Mesenteric fat pad (tissue), 1 donor: ENCODE results near the gene SURF6. TPM values are rescaled to one million over a fixed set of nuclear protein-coding genes. Genes with fewer than 3 reads are reported as not detected.
"Not testable (repeated sequence)": the region's sequence is repeated elsewhere in the genome, so short reads cannot be mapped to it uniquely, and the experiment has no call there.

Source experiments
- DNase-seq: peaks from one replicate; pipeline ENCODE4 v3.0.0-alpha.2; 2020; ENCODE audit warnings: low spot score
- total RNA-seq: library from RNA; stranded (reverse); fragmentation: NEBNext Ultra II Directional; extraction: Animal tissue kit (Norgen Biotek cat#: 25700); gene quantifications from one replicate; pipeline ENCODE4 v1.2.1, GENCODE V29; 2021
- donor health status: DM: yes; HTN: yes; CAD: no.

Gene SURF6
- total RNA-seq, 1 donor from 2014 or later, result 15.8 TPM

DNA sequence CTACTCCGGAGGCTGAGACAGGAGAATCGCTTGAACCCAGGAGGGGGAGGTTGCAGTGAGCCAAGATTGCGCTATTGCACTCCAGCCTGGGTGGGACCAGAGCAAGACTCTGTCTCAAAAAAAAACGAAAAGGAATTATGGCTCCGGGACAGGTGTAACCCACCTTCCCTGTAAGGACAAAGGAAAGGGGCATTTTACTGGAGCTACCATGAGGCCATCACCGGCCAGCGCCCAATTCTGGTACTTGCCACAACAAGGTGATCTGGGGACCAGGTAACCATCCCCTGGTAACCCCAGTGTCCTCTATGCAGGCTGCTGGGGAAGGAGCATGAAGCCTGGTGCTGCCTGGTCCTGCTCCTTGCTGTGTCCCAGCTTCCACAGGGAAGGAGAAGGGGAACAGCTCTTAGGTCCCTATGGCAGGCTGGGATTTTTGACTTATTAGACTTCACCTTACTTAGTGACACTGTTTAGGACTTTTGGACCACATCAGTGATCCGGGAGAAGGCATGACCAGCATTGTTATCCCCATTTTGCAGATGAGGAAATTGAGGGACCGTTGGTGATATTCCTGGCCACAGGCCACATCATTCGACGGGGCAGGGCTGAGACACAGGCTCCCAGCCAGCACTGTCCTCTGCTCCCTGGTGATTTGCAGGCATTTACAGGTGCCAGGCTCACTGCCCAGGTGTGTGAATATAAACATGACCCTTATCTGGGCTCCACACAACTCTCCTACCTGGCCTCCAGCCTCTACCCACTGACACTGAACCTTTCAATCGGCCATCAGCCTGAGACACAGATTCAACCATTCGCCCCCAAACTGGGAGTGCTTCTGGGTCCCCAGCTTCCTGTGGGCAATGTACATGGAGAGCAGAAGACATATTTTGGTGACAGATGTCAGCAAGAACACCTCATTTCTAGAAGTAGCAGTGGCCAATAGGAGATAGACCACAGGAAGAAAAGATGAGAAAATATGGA lies 34.4 kb downstream of the SURF6 start:
- peak; percentile 67 for DNase-seq

DNA sequence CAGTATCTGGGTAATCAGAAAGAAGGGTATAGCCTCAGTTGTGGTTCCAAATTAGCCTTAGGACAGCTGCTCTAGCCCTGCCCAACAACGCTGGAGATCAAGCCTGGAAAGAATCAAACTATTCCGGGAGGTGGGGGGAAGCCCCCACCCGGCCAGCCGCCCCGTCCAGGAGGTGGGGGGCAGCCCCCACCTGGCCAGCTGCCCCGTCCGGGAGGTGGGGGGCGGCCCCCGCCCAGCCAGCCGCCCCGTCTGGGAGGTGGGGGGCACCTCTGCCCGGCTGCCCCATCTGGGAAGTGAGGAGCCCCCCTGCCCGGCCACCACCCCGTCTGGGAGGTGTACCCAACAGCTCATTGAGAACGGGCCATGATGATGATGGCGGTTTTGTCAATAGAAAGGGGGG lies 36.0 kb downstream of the SURF6 start:
- DNase-seq, result peak; percentile 12

DNA sequence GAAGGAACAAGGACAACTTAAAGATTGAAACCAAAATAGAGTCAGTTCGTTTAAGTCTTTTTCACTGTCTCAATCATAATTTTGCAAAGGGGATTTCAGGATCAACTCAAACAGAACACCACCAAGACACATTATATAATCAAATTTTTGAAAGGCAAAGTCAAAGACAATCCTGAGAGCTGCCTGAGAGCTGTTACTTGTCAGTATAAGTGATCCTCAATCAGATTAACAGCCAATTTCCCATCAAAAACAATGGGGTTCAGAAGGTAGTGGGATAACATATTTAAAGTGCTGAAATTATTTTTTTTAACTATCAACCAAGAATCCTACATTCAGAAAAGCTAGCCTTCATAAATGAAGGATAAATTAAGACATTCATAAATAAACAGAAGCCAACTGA lies 41.7 kb downstream of the SURF6 start:
- no peak for DNase-seq

DNA sequence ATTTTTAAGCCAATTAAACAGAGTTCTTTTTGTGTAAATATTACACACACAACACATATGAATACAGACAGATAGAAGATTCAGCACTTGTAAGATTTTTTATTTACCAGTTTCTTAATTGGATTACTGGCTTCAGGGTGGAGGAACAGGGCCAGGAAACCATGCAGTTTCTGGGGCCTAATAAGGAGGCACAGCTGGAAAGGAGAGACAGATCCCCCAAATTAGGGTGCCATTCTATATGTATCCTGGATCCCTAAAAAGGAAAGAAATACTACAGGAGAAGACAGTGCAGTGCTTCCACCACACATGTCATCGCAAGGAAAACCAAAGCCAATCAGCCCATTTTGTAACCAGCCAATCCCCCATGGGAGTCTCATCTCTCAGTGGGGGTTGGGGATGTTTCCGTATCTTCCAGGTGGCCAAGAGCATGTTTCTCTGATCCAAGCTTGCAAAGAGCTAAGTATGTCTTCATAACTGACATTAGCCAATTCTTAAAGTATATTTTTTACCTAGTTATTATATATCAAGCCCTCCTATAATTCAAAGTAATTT lies 45.2 kb downstream of the SURF6 start:
- DNase-seq, result no peak

DNA sequence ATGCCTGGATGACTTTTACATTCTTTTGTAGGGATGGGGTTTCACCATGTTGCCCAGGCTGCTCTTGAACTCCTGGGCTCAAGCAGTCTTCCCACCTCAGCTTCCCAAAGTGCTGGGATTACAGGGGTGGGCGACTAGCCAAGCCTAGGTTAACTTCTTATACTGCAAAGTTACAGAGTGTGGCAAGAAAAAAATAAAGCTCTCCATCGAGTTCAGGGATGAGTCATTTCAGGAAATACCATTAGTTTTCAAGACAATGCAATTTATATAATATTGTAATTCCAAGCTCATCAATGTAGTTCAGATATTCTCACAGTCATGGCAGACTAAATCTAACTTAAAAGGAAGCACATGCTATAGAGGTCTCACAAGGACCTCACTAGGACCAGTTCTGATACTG lies 49.5 kb downstream of the SURF6 start:
- DNase-seq, result no peak

DNA sequence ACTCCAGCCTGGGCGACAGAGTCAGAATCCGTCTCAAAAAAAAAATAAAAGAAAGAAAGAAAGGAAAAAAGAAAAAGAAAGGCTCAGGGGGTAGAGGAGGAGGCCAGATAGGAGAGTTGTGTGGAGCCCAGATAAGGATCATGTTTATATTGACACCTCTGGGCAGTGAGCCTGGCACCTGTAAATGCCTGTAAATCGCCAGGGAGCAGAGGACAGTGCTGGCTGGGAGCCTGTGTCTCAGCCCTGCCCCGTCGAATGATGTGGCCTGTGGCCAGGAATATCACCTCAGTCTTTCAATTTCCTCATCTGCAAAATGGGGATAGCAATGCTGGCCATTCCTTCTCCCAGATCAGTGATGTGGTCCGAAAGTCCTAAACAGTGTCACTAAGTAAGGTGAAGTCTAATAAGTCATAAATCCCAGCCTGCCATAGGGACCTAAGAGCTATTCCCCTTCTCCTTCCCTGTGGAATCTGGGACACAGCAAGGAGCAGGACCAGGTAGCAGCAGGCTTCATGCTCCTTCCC lies 50.7 kb downstream of the SURF6 start:
- DNase-seq, result no peak

DNA sequence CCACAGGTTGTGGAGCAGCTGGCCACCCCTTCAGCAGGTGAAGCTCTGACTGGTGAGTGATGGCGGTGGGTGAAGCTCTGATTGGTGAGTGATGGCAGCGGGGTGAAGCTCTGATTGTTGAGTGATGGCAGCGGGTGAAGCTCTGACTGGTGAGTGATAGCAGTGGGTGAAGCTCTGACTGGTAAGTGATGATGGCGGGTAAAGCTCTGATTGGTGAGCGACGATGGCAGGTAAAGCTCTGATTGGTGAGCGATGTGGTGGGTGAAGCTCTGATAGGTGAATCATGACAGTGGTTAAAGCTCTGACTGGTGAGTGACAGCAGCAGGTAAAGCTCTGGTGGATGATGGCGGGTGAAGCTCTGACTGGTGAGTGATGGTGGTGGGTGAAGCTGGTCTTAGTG lies 51.6 kb downstream of the SURF6 start:
- DNase-seq, result no peak

DNA sequence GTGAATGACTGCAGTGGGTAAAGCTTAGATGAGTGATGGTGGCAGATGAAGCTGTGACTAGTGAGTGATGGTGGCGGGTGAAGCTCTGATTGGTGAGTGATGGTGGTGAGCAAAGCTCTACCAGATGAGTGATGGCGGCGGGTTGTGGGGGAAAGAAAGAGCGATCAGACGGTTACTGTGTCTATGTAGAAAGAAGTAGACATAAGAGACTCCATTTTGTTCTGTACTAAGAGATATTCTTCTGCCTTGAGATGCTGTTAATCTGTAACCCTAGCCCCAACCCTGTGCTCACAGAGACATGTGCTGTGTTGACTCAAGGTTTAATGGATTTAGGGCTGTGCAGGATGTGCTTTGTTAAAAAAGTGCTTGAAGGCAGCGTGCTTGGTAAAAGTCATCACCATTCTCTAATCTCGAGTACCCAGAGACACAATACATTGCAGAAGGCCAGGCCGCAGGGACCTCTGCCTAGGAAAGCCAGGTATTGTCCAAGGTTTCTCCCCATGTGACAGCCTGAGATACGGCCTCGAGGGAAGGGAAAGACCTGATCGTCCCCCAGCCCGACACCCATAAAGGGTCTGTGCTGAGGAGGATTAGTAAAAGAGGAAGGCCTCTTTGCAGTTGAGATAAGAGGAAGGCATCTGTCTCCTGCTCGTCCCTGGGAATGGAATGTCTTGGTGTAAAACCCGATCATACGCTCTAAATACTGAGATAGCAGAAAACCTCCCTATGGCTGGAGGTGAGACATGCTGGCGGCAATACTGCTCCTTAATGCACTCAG lies 52.5 kb downstream of the SURF6 start:
- DNase-seq, result not testable (repeated sequence)

DNA sequence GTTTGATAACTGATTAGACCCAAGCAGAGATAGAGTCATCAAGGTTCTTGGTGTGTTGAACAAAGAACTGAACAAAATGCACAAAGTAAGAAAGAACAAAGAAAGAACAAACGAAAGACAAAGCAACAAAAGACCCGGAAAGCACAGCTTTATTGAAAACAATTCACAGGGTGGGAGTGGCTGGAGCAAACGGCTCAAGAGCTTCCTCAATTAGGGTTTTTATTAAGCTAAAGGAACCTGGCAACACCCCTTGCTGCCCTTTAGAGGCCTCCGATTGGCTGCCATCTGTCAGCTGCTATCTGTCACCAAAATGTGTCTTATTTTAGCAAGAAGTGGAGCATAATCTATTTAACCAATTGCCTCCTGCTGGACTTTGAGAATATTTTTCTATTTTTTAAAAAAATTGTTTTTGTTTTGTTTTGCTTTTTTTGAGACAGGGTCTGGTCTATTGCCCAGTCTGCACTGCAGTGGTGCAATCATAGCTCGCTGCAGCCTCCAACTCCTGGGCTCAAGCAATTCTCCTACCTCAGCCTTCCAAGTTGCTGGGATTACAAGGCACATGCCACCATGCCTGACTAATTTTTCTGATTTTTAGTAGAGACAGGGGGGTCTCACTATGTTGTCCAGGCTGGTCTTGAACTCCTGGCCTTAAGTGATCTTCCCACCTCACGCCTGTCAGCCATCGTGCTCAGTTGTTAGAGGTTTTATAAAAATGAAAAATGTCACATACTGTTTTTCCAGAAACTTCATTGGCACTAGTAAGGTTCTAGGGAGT lies 53.3 kb downstream of the SURF6 start:
- DNase-seq, result peak; percentile 43

DNA sequence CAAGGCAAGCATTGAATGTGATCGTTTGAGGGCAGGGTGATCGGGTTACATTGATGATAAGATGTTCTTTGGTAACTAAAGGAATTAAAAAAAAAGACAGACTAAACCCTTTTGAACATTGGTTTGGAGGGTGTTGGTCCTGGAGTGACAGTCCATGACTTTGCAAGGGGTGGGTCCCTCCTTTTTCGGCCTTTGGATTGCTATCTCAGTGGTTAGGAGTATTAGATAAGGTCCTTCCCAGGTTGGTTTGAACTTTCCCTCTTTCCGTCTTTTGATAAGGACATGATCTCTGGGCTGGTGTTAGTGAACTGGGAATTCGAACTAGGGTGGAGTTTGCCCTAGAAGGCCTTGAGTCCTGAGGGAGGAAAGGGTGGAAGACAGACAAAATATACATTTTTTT lies 55.6 kb downstream of the SURF6 start:
- DNase-seq, result no peak

Other genes starting within 250 kb of the SURF6 start
- 58.4 TPM for gene RALGDS, start 214.9 kb downstream of the SURF6 start, total RNA-seq
- gene GBGT1, start 172.3 kb downstream of the SURF6 start, total RNA-seq, result 25.1 TPM
- not detected for gene OBP2B, start 126.9 kb downstream of the SURF6 start, total RNA-seq
- gene ABO, start 61.0 kb downstream of the SURF6 start, total RNA-seq, result 2.3 TPM
- 25.6 TPM for gene MED22, start 11.9 kb upstream of the SURF6 start, total RNA-seq
- 1,535 TPM for gene RPL7A, start 12.0 kb upstream of the SURF6 start, total RNA-seq
- 30.8 TPM for gene SURF1, start 20.3 kb upstream of the SURF6 start, total RNA-seq
- gene SURF2, start 20.4 kb upstream of the SURF6 start, total RNA-seq, result 13.5 TPM
- 211 TPM for gene SURF4, start 39.9 kb upstream of the SURF6 start, total RNA-seq
- gene STKLD1, start 40.2 kb upstream of the SURF6 start, total RNA-seq, result not detected
- gene REXO4, start 81.8 kb upstream of the SURF6 start, total RNA-seq, result 13.1 TPM
- 0.64 TPM for gene ADAMTS13, start 86.2 kb upstream of the SURF6 start, total RNA-seq
- 9.3 TPM for gene CACFD1, start 123.8 kb upstream of the SURF6 start, total RNA-seq
- gene SLC2A6, start 142.9 kb upstream of the SURF6 start, total RNA-seq, result 3.9 TPM
- not detected for gene MYMK, start 188.8 kb upstream of the SURF6 start, total RNA-seq
- 2.5 TPM for gene ADAMTSL2, start 198.5 kb upstream of the SURF6 start, total RNA-seq